Panc1 (cell line): Measurements from ENCODE around the gene RP9. TPM values are rescaled to one million over a fixed set of nuclear protein-coding genes. Genes with fewer than 3 reads are reported as not detected.

Experiments
- ATAC-seq: fragments of 200-7000 bp; cut with Tn5 transposase; 2 replicates; pipeline ENCODE4 v1.9.1; 2020; ENCODE audit warnings: mild to moderate bottlenecking, moderate library complexity
- BruUV-seq: library from RNA; stranded (reverse); fragments of 400-500 nt; replicated peaks from 2 replicates; lab custom pipeline; 2021; lab: Mats Ljungman, UMichigan
- CTCF ChIA-PET: fragments of 300-600 bp; sonication (Branson Sonifier 250); formaldehyde crosslinking; loops from one replicate; lab custom pipeline; 2022; ENCODE audit warnings: antibody characterized with exemption; lab: Charles Lee
- POLR2A ChIA-PET: fragments of 300-600 bp; sonication (Branson Sonifier 250); formaldehyde crosslinking; loops from one replicate; lab custom pipeline; 2022; ENCODE audit warnings: antibody characterized with exemption; lab: Charles Lee
- DNase-seq: peaks from one replicate; pipeline ENCODE4 v3.0.0-alpha.2; 2010; ENCODE audit warnings: low read depth, low spot score
- H3K27ac ChIP-seq: 2 replicates; pipeline ENCODE4 v1.5.1; 2011; ENCODE audit warnings: mild to moderate bottlenecking, low read length, inconsistent platforms
- H3K27me3 ChIP-seq: fragments of 200-500 bp; sonication (Bioruptor generic); 2 replicates; pipeline ENCODE4 v1.6.0; 2014; ENCODE audit warnings: low read length, inconsistent platforms; ENCODE audit not compliant: control insufficient read depth, insufficient read depth
- H3K36me3 ChIP-seq: fragments of 200-500 bp; sonication (Bioruptor generic); 2 replicates; pipeline ENCODE4 v1.5.1; 2014; ENCODE audit warnings: inconsistent platforms, mild to moderate bottlenecking, low read length, moderate library complexity; ENCODE audit not compliant: control insufficient read depth, insufficient read depth
- H3K4me1 ChIP-seq: 2 replicates; pipeline ENCODE4 v1.5.1; 2011; ENCODE audit warnings: inconsistent platforms, mild to moderate bottlenecking, low read length, moderate library complexity; ENCODE audit not compliant: control insufficient read depth, insufficient read depth
- H3K4me3 ChIP-seq, 2 experiments: 2 replicates each; pipeline ENCODE4 v1.5.1; 2011 to 2012; ENCODE audit warnings: low read depth in 2 of 2, low read length in 2 of 2, mild to moderate bottlenecking in 2 of 2, inconsistent platforms in 1 of 2, moderate library complexity in 1 of 2
- H3K9me3 ChIP-seq: fragments of 200-500 bp; sonication (Bioruptor generic); 2 replicates; pipeline ENCODE4 v1.5.1; 2014; ENCODE audit warnings: low read depth, mild to moderate bottlenecking, inconsistent platforms, low read length, moderate library complexity; ENCODE audit not compliant: control insufficient read depth, insufficient read depth
- CTCF ChIP-seq: fragments of 450-650 bp; IDR thresholded peaks from 2 replicates; pipeline ENCODE4 v1.5.1; 2017; ENCODE audit warnings: mild to moderate bottlenecking
- POLR2AphosphoS5 ChIP-seq: IDR thresholded peaks from 2 replicates; pipeline ENCODE4 v1.6.1; 2012; ENCODE audit warnings: mild to moderate bottlenecking, low read depth, low read length, moderate library complexity
- REST ChIP-seq, 2 experiments: IDR thresholded peaks; 2 replicates each; pipeline ENCODE4 v1.6.1; 2011 to 2012; ENCODE audit warnings: low read depth in 2 of 2, control low read depth in 1 of 2, low read length in 1 of 2, mild to moderate bottlenecking in 1 of 2, moderate library complexity in 1 of 2; ENCODE audit not compliant: insufficient read depth in 1 of 2
- SIN3A ChIP-seq: IDR thresholded peaks from 2 replicates; pipeline ENCODE4 v1.6.1; 2012; ENCODE audit warnings: low read depth, mild to moderate bottlenecking, low read length, moderate library complexity, borderline replicate concordance; ENCODE audit not compliant: insufficient read depth
- TCF7L2 ChIP-seq: IDR thresholded peaks from 2 replicates; pipeline ENCODE4 v1.6.1; 2011; ENCODE audit warnings: mild to moderate bottlenecking, low read depth, low read length, inconsistent platforms
- in situ Hi-C: cut with HindIII; loops from 2 replicates; pipeline ENCODE4 v1.10.0; 2016; ENCODE audit warnings: low sequenced_read_pairs, low pct_unique_long_range_greater_than_20kb
- intact Hi-C: fragments of 100-400 bp; cut with micrococcal nuclease; formaldehyde crosslinking; loops from one replicate; pipeline ENCODE4 v1.10.0; 2022; ENCODE audit not compliant: unreplicated experiment
- total RNA-seq: library from RNA; stranded (reverse); gene quantifications from one replicate; pipeline ENCODE4 v1.2.1, GENCODE V29; 2021; ENCODE audit not compliant: unreplicated experiment

RP9 gene
- total RNA-seq, 1 experiment from 2014 or later, result 22.1 TPM

- Histone ChIP-seq H3K27ac (no peak overlapping the region), H3K27me3 (no peaks in the 10 kb centered on the region), H3K36me3 (no peaks in the 10 kb centered on the region; the same call in 1 of the 2 replicates), H3K9me3 (peaks cover 11% of the 10 kb centered on the region; the same call in 1 of the 2 replicates), H3K4me3 (no peak overlapping the region), H3K4me1 (peaks cover 4% of the 10 kb centered on the region; the same call in 1 of the 2 replicates)
- CTCF ChIA-PET, result no interaction called here
- ATAC-seq (no peak), DNase-seq (no peak)
- no TSS peak for BruUV-seq
- no peak for TF ChIP-seq CTCF
- no peak for TF ChIP-seq TCF7L2
- POLR2A ChIA-PET, result no interaction called here
- in situ Hi-C loops, result no loop called here
- intact Hi-C loops, result no loop called here
Observed at GRCh38 chr7:33066771-33067170, 42.4 kb downstream of the RP9 start.

- no peak for TF ChIP-seq POLR2AphosphoS5
- no peak for TF ChIP-seq CTCF
- TF ChIP-seq REST (IDR thresholded peaks at IDR 0.05; ENCODE audit: insufficient read depth in 1 of 2, low read depth in 2 of 2, low read length in 1 of 2), result no peak
- TF ChIP-seq SIN3A, result no peak
- TF ChIP-seq TCF7L2, result no peak
- no peak for DNase-seq
- peaks cover 11% of the 10 kb centered on the region for H3K4me1 ChIP-seq
- peaks cover 11% of the 10 kb centered on the region; the same call in 1 of the 2 replicates for H3K9me3 ChIP-seq
- intact Hi-C loops, result no loop called here
- H3K36me3 ChIP-seq, result no peaks in the 10 kb centered on the region; the same call in 1 of the 2 replicates
- H3K27ac ChIP-seq, result no peak overlapping the region
- ChIA-PET CTCF (no interaction called here), POLR2A (no interaction called here)
- H3K4me3 ChIP-seq, result no peak overlapping the region
- no TSS peak for BruUV-seq
- H3K27me3 ChIP-seq, result no peaks in the 10 kb centered on the region
- no peak for ATAC-seq
- in situ Hi-C loops, result no loop called here
Observed at GRCh38 chr7:33065981-33066380, 43.2 kb downstream of the RP9 start.
